CD4-positive, alpha-beta memory T cell (primary cell): ENCODE data around the gene HOXB4. TPM values are rescaled to one million over a fixed set of nuclear protein-coding genes. Genes with fewer than 3 reads are reported as not detected.

Experiments
- CTCF ChIA-PET: fragments of 350-600 bp; sonication (Branson Sonifier 250); formaldehyde crosslinking; loops from one replicate; lab custom pipeline; 2021; ENCODE audit warnings: inconsistent platforms; ENCODE audit not compliant: partially characterized antibody; lab: Charles Lee
- POLR2A ChIA-PET: fragments of 350-600 bp; sonication (Branson Sonifier 250); formaldehyde crosslinking; loops from one replicate; lab custom pipeline; 2021; ENCODE audit not compliant: partially characterized antibody; lab: Charles Lee
- DNase-seq, 5 donors: peaks; one replicate each; pipeline versions ENCODE4 v3.0.0 to v3.0.0-alpha.2; 2020 to 2022; ENCODE audit warnings: mixed read lengths in 1 of 5
- H3K27ac ChIP-seq: one replicate; pipeline ENCODE4 v1.7.0; 2013; ENCODE audit warnings: low read depth, low read length
- H3K27me3 ChIP-seq: 2 replicates; pipeline ENCODE4 v1.7.0; 2013; ENCODE audit warnings: mild to moderate bottlenecking, low read length, moderate library complexity; ENCODE audit not compliant: insufficient read depth
- H3K36me3 ChIP-seq: 2 replicates; pipeline ENCODE4 v1.7.0; 2013; ENCODE audit warnings: mild to moderate bottlenecking, low read length, moderate library complexity; ENCODE audit not compliant: insufficient read depth
- H3K4me1 ChIP-seq: 2 replicates; pipeline ENCODE4 v1.7.0; 2013; ENCODE audit warnings: mild to moderate bottlenecking, low read length, moderate library complexity; ENCODE audit not compliant: insufficient read depth
- H3K4me3 ChIP-seq, 2 donors: one replicate each; pipeline ENCODE4 v1.7.0; 2013; ENCODE audit warnings: low read length in 2 of 2, mild to moderate bottlenecking in 1 of 2
- H3K9me3 ChIP-seq, 2 donors: one replicate each; pipeline ENCODE4 v1.7.0; 2013; ENCODE audit warnings: low read length in 2 of 2, control low read depth in 1 of 2; ENCODE audit not compliant: control insufficient read depth in 1 of 2
- H3K27ac Mint-ChIP-seq, 7 donors: one replicate each; pipeline ENCODE4 v1.8.0; 2020 to 2021; ENCODE audit warnings: mixed read lengths in 7 of 7, mild to moderate bottlenecking in 6 of 7, inconsistent platforms in 3 of 7, moderate library complexity in 3 of 7
- H3K27me3 Mint-ChIP-seq, 2 donors: one replicate each; pipeline ENCODE4 v1.8.0; 2020 to 2021; ENCODE audit warnings: mixed read lengths in 2 of 2
- H3K36me3 Mint-ChIP-seq, 2 donors: one replicate each; pipeline ENCODE4 v1.8.0; 2020 to 2021; ENCODE audit warnings: mixed read lengths in 2 of 2, inconsistent platforms in 1 of 2, mild to moderate bottlenecking in 1 of 2
- H3K4me1 Mint-ChIP-seq, 4 donors: one replicate each; pipeline ENCODE4 v1.8.0; 2020 to 2021; ENCODE audit warnings: mixed read lengths in 4 of 4, mild to moderate bottlenecking in 1 of 4
- H3K4me3 Mint-ChIP-seq, 8 donors: one replicate each; pipeline ENCODE4 v1.8.0; 2020 to 2021; ENCODE audit warnings: mixed read lengths in 8 of 8, mild to moderate bottlenecking in 7 of 8, moderate library complexity in 6 of 8, inconsistent platforms in 3 of 8
- H3K9me3 Mint-ChIP-seq, 8 donors: one replicate each; pipeline ENCODE4 v1.8.0; 2020 to 2021; ENCODE audit warnings: mixed read lengths in 8 of 8, mild to moderate bottlenecking in 5 of 8, inconsistent platforms in 3 of 8, moderate library complexity in 1 of 8
- intact Hi-C: fragments of 100-400 bp; cut with micrococcal nuclease; formaldehyde crosslinking; loops from one replicate; pipeline ENCODE4 v1.15.1; 2023
- polyA plus RNA-seq, 2 donors: library from polyadenylated mRNA; unstranded; fragments of 300-500 nt; fragmentation: Illumina TruSeq; gene quantifications; one replicate each; pipeline ENCODE4 v1.2.3, GENCODE V29; 2021
- total RNA-seq, 2 experiments: library from RNA; stranded (reverse); gene quantifications; one replicate each; pipeline ENCODE4 v1.2.3, GENCODE V29; 2021

The HOXB4 gene
- total and polyA plus RNA-seq, 4 experiments from 2014 or later = 0.11 to 4.5 (median 1.6) TPM

DNA sequence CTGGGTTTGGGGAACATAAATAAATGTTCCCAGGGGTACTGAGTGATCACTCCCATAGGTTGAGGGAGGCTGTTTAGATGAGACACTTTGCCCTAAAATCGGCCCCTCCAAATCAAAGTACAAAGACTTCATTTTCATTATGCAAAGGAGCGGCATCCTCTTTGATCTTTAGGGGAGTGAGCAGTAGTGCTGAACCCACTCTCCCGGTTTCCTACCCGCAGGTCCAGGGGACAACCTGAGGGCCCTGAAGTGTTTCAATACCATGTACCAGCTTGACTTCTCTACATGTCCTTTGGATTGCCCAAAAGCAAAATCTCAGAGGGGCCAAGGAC lies 23.0 kb upstream of the HOXB4 start:
- peak overlapping the region in 1 of 8 donors; percentile 2 for H3K4me3 Mint-ChIP-seq

DNA sequence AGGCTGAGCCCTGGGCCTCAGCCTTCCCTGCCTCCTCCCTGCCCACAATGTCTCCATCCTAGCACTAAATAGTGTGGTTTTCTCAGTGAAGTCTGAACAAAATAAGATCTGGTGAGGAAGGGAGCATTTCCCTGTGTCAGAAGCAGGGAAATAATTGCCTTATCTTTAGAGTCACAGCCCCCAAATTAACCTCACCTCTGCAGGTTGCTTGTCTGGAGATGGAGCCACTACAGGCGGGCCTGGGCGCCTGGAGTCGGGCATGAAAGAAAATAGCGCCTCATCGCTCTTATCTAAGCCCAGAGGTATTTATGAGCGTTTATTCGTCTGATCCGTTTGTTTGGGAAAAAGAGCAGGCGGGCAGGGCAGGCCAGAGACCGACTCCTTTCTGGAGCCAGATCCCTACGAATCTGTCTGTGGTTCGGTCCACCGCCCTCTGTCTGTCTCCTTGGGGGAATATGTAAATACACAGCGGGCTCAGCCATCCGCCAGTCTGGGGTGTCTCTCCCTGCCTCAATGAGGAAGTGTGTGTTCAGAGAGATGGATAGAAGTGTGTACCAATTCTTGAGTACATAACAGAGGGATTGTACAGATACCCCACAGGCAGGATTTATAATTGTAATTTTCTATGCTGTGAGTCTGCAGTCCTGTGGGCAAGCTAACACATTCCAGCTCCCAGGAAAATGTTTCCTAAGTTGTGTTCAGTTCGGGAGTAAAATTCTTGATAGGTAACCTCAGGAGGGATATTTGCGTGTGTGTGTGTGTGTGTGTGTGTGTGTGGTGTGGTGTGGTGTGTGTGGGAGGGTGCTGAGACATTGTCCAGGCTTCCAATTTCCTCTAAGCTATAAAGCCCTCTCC lies 22.3 kb upstream of the HOXB4 start:
- H3K4me1 Mint-ChIP-seq = peaks cover 23 to 63% (median 41%) of the 10 kb centered on the region in 4 donors
- H3K36me3 ChIP-seq = no peaks in the 10 kb centered on the region
- H3K27ac Mint-ChIP-seq = peak overlapping the region in 1 of 7 donors; percentile 34
- peaks cover 62% of the 10 kb centered on the region for H3K4me1 ChIP-seq
- ChIA-PET CTCF (interaction anchor here (1.1 to 2.6 kb wide), 3 partner anchors 9 to 362 kb away, joined by 3 to 9 read pairs (median 4); no protein-coding TSS in a partner anchor), POLR2A (no interaction called here)
- H3K4me3 Mint-ChIP-seq = no peak overlapping the region
- no peaks in the 10 kb centered on the region for H3K9me3 ChIP-seq
- intact Hi-C loops = no loop called here
- no peak overlapping the region for H3K27ac ChIP-seq
- H3K27me3 ChIP-seq = peaks cover 89% of the 10 kb centered on the region
- H3K36me3 Mint-ChIP-seq = no peaks in the 10 kb centered on the region
- peaks cover 68 to 84% of the 10 kb centered on the region in 2 donors for H3K27me3 Mint-ChIP-seq
- DNase-seq = no peak
- H3K4me3 ChIP-seq = no peak overlapping the region
- H3K9me3 Mint-ChIP-seq = no peaks in the 10 kb centered on the region

More for the DNA sequence above, 23.0 kb upstream of the HOXB4 start:
- Histone ChIP-seq H3K27me3 (peaks cover 86% of the 10 kb centered on the region), H3K9me3 (no peaks in the 10 kb centered on the region), H3K36me3 (no peaks in the 10 kb centered on the region), H3K4me3 (no peak overlapping the region), H3K27ac (no peak overlapping the region), H3K4me1 (peaks cover 59% of the 10 kb centered on the region)
- intact Hi-C loops = no loop called here
- POLR2A ChIA-PET = interaction anchor here (1.0 kb wide), 1 partner anchor 12 kb away, joined by 5 read pairs; no protein-coding TSS in a partner anchor
- Mint-ChIP-seq H3K27me3 (peaks cover 67 to 85% of the 10 kb centered on the region in 2 donors), H3K9me3 (no peaks in the 10 kb centered on the region), H3K4me1 (peaks cover 23 to 61% (median 40%) of the 10 kb centered on the region in 4 donors), H3K27ac (peak overlapping the region in 1 of 7 donors; percentile 34), H3K36me3 (no peaks in the 10 kb centered on the region)
- DNase-seq = no peak
- CTCF ChIA-PET = interaction anchor here (1.0 to 2.6 kb wide), 5 partner anchors 8 to 362 kb away, joined by 3 to 9 read pairs (median 3); no protein-coding TSS in a partner anchor

DNA sequence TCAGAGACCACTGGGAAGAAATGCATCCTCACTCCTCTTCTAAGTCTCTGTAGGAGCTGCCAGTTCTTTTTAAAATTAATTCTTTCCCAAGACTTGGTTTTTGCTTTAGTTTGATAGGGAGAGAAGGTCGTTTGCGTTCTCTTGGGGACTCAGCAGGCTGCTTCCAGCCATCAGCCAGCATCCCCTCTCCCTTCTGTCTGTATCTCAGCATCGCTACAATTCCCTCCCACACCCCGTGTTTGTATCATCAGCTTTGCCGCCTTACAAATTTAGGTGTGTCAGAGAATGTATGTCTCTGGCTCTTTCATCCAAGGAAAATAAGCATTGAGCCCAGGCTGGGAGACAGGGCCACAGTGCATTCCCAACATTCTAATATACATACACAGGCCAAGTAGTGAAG lies 21.2 kb upstream of the HOXB4 start:
- H3K36me3 ChIP-seq = no peaks in the 10 kb centered on the region
- CTCF ChIA-PET = interaction anchor here (1.0 to 1.5 kb wide), 2 partner anchors 10 to 111 kb away, joined by 3 read pairs; no protein-coding TSS in a partner anchor
- H3K36me3 Mint-ChIP-seq = no peaks in the 10 kb centered on the region

DNA sequence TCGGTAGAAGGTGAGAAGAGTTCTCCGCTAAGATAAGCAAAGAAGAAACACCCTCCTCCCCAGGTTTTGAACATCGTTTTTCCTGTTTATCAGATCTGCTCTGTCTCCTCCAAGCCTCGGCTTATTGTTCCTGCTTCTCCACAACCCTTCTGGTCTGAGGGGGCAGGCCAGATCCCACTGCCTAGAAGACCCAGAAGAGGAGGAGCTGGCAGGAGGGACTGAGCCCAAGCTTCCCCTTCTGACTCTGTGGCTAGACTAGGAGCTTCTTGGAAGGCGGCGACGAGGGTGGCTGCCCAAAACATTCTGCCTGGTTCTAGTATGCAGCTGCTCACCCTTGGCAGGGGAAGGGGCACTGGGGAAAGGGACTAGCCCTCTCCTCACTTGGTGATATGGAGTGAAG lies 20.6 kb upstream of the HOXB4 start:
- DNase-seq = no peak
- H3K27ac Mint-ChIP-seq = peak overlapping the region in 1 of 7 donors; percentile 73
- intact Hi-C loops = no loop called here
- no peaks in the 10 kb centered on the region for H3K9me3 ChIP-seq
- no peak overlapping the region for H3K4me3 ChIP-seq
- ChIA-PET POLR2A (interaction anchor here (0.6 to 1.1 kb wide), 2 partner anchors 20 to 518 kb away, joined by 3 to 4 read pairs; no protein-coding TSS in a partner anchor), CTCF (interaction anchor here (0.7 to 1.5 kb wide), 3 partner anchors 11 to 254 kb away, joined by 3 read pairs; no protein-coding TSS in a partner anchor)
- peak overlapping the region in 7 of 8 donors; percentile 75 to 93 (median 87) for H3K4me3 Mint-ChIP-seq
- H3K4me1 Mint-ChIP-seq = peaks cover 19 to 55% (median 38%) of the 10 kb centered on the region in 4 donors
- no peak overlapping the region for H3K27ac ChIP-seq
- peaks cover 79% of the 10 kb centered on the region for H3K27me3 ChIP-seq
- H3K36me3 ChIP-seq = no peaks in the 10 kb centered on the region
- H3K27me3 Mint-ChIP-seq = peaks cover 62 to 81% of the 10 kb centered on the region in 2 donors
- H3K9me3 Mint-ChIP-seq = no peaks in the 10 kb centered on the region
- H3K36me3 Mint-ChIP-seq = no peaks in the 10 kb centered on the region
- peaks cover 49% of the 10 kb centered on the region for H3K4me1 ChIP-seq

More for the DNA sequence above, 21.2 kb upstream of the HOXB4 start:
- Histone ChIP-seq H3K27ac (no peak overlapping the region), H3K4me1 (peaks cover 55% of the 10 kb centered on the region), H3K4me3 (no peak overlapping the region), H3K27me3 (peaks cover 85% of the 10 kb centered on the region), H3K9me3 (no peaks in the 10 kb centered on the region)
- no peaks in the 10 kb centered on the region for H3K9me3 Mint-ChIP-seq
- intact Hi-C loops = no loop called here
- H3K4me3 Mint-ChIP-seq = peak overlapping the region in 1 of 8 donors; percentile 93
- peaks cover 65 to 83% of the 10 kb centered on the region in 2 donors for H3K27me3 Mint-ChIP-seq
- H3K4me1 Mint-ChIP-seq = peaks cover 21 to 55% (median 38%) of the 10 kb centered on the region in 4 donors
- H3K27ac Mint-ChIP-seq = peak overlapping the region in 1 of 7 donors; percentile 73
- DNase-seq = no peak
- POLR2A ChIA-PET = interaction anchor here (0.6 to 1.1 kb wide), 2 partner anchors 19 to 519 kb away, joined by 3 to 4 read pairs; no protein-coding TSS in a partner anchor

DNA sequence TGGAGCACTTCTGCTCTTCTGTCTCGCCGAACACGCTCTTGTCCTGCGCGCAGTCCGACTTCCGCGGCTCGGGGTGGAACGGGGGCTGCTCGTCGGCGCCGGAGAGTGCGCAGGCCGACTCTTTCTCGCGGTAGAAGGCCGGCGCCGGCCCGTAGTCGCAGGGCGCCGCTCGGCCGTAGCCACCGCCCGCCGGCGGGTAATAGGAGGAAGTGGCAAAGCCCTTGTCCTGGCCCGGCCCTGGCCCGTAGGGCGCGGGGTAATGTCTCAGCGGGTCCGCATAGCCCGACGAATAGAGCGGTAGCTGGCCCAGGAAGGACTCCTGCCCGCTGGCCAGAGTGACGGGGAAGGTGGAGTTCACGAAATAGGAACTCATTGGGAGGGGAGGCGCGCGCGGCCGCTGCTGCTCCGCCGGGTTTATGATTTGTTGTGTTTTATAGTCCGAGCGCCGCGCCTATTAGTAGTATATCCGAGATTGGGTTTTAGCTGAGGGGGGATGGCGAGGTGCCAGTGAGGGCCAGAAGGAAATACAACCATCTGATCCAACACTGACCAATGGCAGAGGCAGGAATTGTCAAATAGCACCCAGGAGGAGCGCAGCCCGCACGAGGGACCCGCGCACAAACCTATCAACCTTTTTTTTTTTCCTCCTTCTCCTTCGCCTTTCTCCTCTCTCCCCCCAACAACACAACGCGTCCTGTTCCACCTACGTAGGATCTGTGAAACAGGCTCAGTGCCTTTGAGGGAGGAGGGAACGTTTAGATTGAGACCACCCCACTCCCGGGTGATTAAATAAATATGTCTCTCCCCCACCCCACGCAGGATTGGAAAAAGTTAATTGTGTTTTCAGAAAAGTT lies 19.9 kb upstream of the HOXB4 start:
- peaks cover 21 to 57% (median 41%) of the 10 kb centered on the region in 4 donors for H3K4me1 Mint-ChIP-seq
- peaks cover 52% of the 10 kb centered on the region for H3K4me1 ChIP-seq
- peak overlapping the region; percentile 54 to 57 for H3K4me3 ChIP-seq
- peak overlapping the region; percentile 75 to 93 (median 86) for H3K4me3 Mint-ChIP-seq
- peaks cover 76% of the 10 kb centered on the region for H3K27me3 ChIP-seq
- H3K27me3 Mint-ChIP-seq = peaks cover 55 to 80% of the 10 kb centered on the region in 2 donors
- no peaks in the 10 kb centered on the region for H3K9me3 ChIP-seq
- no peaks in the 10 kb centered on the region for H3K36me3 Mint-ChIP-seq
- DNase-seq = no peak
- intact Hi-C loops = no loop called here
- no peaks in the 10 kb centered on the region for H3K9me3 Mint-ChIP-seq
- H3K36me3 ChIP-seq = no peaks in the 10 kb centered on the region
- H3K27ac Mint-ChIP-seq = peak overlapping the region in 2 of 7 donors; percentile 49 to 73
- ChIA-PET POLR2A (no interaction called here), CTCF (interaction anchor here (0.7 to 1.5 kb wide), 3 partner anchors 12 to 254 kb away, joined by 3 read pairs; no protein-coding TSS in a partner anchor)
- H3K27ac ChIP-seq = no peak overlapping the region

DNA sequence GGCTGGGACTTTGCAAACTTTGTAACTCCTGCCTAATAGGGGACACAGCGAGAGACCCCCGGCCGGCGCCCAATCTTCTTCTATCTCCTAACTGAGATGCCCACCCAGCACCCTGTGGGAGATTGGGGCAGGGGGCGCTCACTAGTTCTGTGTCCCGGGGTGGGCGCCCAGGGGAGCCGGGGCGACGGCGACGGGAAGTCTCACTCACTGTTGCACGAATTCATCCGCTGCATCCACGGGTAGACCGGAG lies 19.3 kb upstream of the HOXB4 start:
- intact Hi-C loops = no loop called here
- peaks cover 76% of the 10 kb centered on the region for H3K27me3 ChIP-seq
- H3K36me3 Mint-ChIP-seq = no peaks in the 10 kb centered on the region
- no peaks in the 10 kb centered on the region for H3K36me3 ChIP-seq
- H3K27me3 Mint-ChIP-seq = peaks cover 53 to 80% of the 10 kb centered on the region in 2 donors
- POLR2A ChIA-PET = no interaction called here
- peak overlapping the region in 3 of 7 donors; percentile 13 to 73 (median 31) for H3K27ac Mint-ChIP-seq
- H3K4me3 ChIP-seq = peak overlapping the region; percentile 54 to 57
- no peaks in the 10 kb centered on the region for H3K9me3 ChIP-seq
- H3K4me1 Mint-ChIP-seq = peaks cover 27 to 58% (median 45%) of the 10 kb centered on the region in 4 donors
- peak overlapping the region; percentile 75 to 93 (median 86) for H3K4me3 Mint-ChIP-seq
- CTCF ChIA-PET = no interaction called here
- no peak overlapping the region for H3K27ac ChIP-seq
- peaks cover 52% of the 10 kb centered on the region for H3K4me1 ChIP-seq
- no peaks in the 10 kb centered on the region for H3K9me3 Mint-ChIP-seq
- DNase-seq = peak in 3 of 5 donors; percentile 45 to 52 (median 52)
